MG63 (cell line): ENCODE data around the gene COL20A1. TPM values are rescaled to one million over a fixed set of nuclear protein-coding genes. Genes with fewer than 3 reads are reported as not detected.
A peak's percentile ranks its signal among the peaks of the same experiment; 100 is the strongest.

Experiments used
- DNase-seq: peaks from one replicate; pipeline ENCODE4 v3.0.0-alpha.2; 2020
- H3K27me3 ChIP-seq: fragments of 250-450 bp; sonication (Bioruptor Pico); 2 replicates; pipeline ENCODE4 v1.5.1; 2020; ENCODE audit warnings: mild to moderate bottlenecking, moderate library complexity
- H3K36me3 ChIP-seq: fragments of 250-450 bp; sonication (Bioruptor Pico); 2 replicates; pipeline ENCODE4 v1.5.1; 2020; ENCODE audit warnings: mild to moderate bottlenecking, moderate library complexity
- H3K4me3 ChIP-seq: fragments of 250-450 bp; sonication (Bioruptor Pico); 2 replicates; pipeline ENCODE4 v1.5.1; 2020; ENCODE audit warnings: mild to moderate bottlenecking, moderate library complexity
- H3K9me3 ChIP-seq: fragments of 250-450 bp; sonication (Bioruptor Pico); 2 replicates; pipeline ENCODE4 v1.5.1; 2020; ENCODE audit warnings: mild to moderate bottlenecking, moderate library complexity
- total RNA-seq: library from RNA; depleted of rRNA; stranded (reverse); fragments of >200 nt; shearing (Covaris generic); gene quantifications from 2 replicates; pipeline ENCODE4 v1.2.3, GENCODE V29; 2014; ENCODE audit warnings: low replicate concordance

Gene COL20A1
- total RNA-seq, 1 experiment from 2014 or later: not detected

GRCh38 chr20:63284083-63284440 is 8.9 kb upstream of the COL20A1 start:
- H3K36me3 ChIP-seq: peaks cover 45% of the 10 kb centered on the region
- H3K27me3 ChIP-seq: no peaks in the 10 kb centered on the region

GRCh38 chr20:63284544-63284949 is 8.4 kb upstream of the COL20A1 start:
- Histone ChIP-seq H3K27me3 (no peaks in the 10 kb centered on the region), H3K9me3 (no peaks in the 10 kb centered on the region), H3K4me3 (no peak overlapping the region), H3K36me3 (peaks cover 41% of the 10 kb centered on the region)
- DNase-seq: no peak

More at GRCh38 chr20:63284083-63284440, 8.9 kb upstream of the COL20A1 start:
- H3K4me3 ChIP-seq: no peak overlapping the region
- no peak for DNase-seq
- no peaks in the 10 kb centered on the region for H3K9me3 ChIP-seq

- Histone ChIP-seq H3K9me3 (no peaks in the 10 kb centered on the region), H3K36me3 (peaks cover 36% of the 10 kb centered on the region)
Observed at GRCh38 chr20:63284981-63285524, 7.9 kb upstream of the COL20A1 start.

GRCh38 chr20:63285636-63286615 is 7.1 kb upstream of the COL20A1 start:
- DNase-seq: no peak
- H3K27me3 ChIP-seq: no peaks in the 10 kb centered on the region
- no peak overlapping the region for H3K4me3 ChIP-seq
- H3K36me3 ChIP-seq: peaks cover 27% of the 10 kb centered on the region
- H3K9me3 ChIP-seq: no peaks in the 10 kb centered on the region

More at GRCh38 chr20:63284981-63285524, 7.9 kb upstream of the COL20A1 start:
- H3K27me3 ChIP-seq: no peaks in the 10 kb centered on the region
- DNase-seq: no peak
- H3K4me3 ChIP-seq: no peak overlapping the region

GRCh38 chr20:63286781-63287696 is 5.9 kb upstream of the COL20A1 start:
- Histone ChIP-seq H3K27me3 (no peaks in the 10 kb centered on the region), H3K36me3 (peaks cover 18% of the 10 kb centered on the region), H3K4me3 (no peak overlapping the region), H3K9me3 (no peaks in the 10 kb centered on the region)
- DNase-seq: no peak

- Histone ChIP-seq H3K4me3 (no peak overlapping the region), H3K9me3 (no peaks in the 10 kb centered on the region), H3K27me3 (no peaks in the 10 kb centered on the region), H3K36me3 (peaks cover 15% of the 10 kb centered on the region)
- no peak for DNase-seq
Observed at GRCh38 chr20:63287697-63288580, 5.0 kb upstream of the COL20A1 start.

- Histone ChIP-seq H3K4me3 (no peak overlapping the region), H3K27me3 (no peaks in the 10 kb centered on the region), H3K36me3 (peaks cover 12% of the 10 kb centered on the region), H3K9me3 (no peaks in the 10 kb centered on the region)
- DNase-seq: no peak
Observed at GRCh38 chr20:63288581-63289251, 4.3 kb upstream of the COL20A1 start.

GRCh38 chr20:63289311-63290135 is 3.5 kb upstream of the COL20A1 start:
- DNase-seq: no peak
- no peaks in the 10 kb centered on the region for H3K27me3 ChIP-seq
- no peak overlapping the region for H3K4me3 ChIP-seq
- H3K9me3 ChIP-seq: no peaks in the 10 kb centered on the region
- peaks cover 12% of the 10 kb centered on the region for H3K36me3 ChIP-seq

GRCh38 chr20:63290136-63290676 is 2.8 kb upstream of the COL20A1 start:
- peaks cover 2% of the 10 kb centered on the region; the same call in 1 of the 2 replicates for H3K27me3 ChIP-seq
- no peaks in the 10 kb centered on the region for H3K9me3 ChIP-seq
- no peak overlapping the region for H3K4me3 ChIP-seq
- peaks cover 12% of the 10 kb centered on the region for H3K36me3 ChIP-seq
- no peak for DNase-seq

GRCh38 chr20:63290677-63291472 is 2.1 kb upstream of the COL20A1 start:
- H3K27me3 ChIP-seq: peaks cover 8% of the 10 kb centered on the region
- peak; percentile 52 for DNase-seq
- H3K9me3 ChIP-seq: no peaks in the 10 kb centered on the region
- H3K36me3 ChIP-seq: peaks cover 6% of the 10 kb centered on the region
- no peak overlapping the region for H3K4me3 ChIP-seq

- Histone ChIP-seq H3K36me3 (peaks cover 3% of the 10 kb centered on the region), H3K9me3 (no peaks in the 10 kb centered on the region), H3K27me3 (peaks cover 14% of the 10 kb centered on the region), H3K4me3 (no peak overlapping the region)
- DNase-seq: no peak
Observed at GRCh38 chr20:63291811-63292210, 1.2 kb upstream of the COL20A1 start.

- no peaks in the 10 kb centered on the region for H3K9me3 ChIP-seq
Observed at GRCh38 chr20:63292292-63292701, 689 bp upstream of the COL20A1 start.

GRCh38 chr20:63293456-63293855 is 470 bp downstream of the COL20A1 start:
- H3K36me3 ChIP-seq: peaks cover 3% of the 10 kb centered on the region; the same call in 1 of the 2 replicates
- H3K4me3 ChIP-seq: no peak overlapping the region
- no peak for DNase-seq
- peaks cover 16% of the 10 kb centered on the region for H3K27me3 ChIP-seq
- no peaks in the 10 kb centered on the region for H3K9me3 ChIP-seq

More at GRCh38 chr20:63292292-63292701, 689 bp upstream of the COL20A1 start:
- H3K36me3 ChIP-seq: peaks cover 3% of the 10 kb centered on the region; the same call in 1 of the 2 replicates
- DNase-seq: no peak
- H3K4me3 ChIP-seq: no peak overlapping the region
- H3K27me3 ChIP-seq: peaks cover 14% of the 10 kb centered on the region
